Stimulated activated CD8-positive, alpha-beta memory T cell treated with anti-CD3 and anti-CD28 coated beads, Interleukin-12 subunit alpha, Interleukin-12 subunit beta, amount 100 ng/mL, for 1 hour (primary cell): ENCODE measurements around the gene RGS19.

Experiments used
- DNase-seq: peaks from one replicate; pipeline ENCODE4 v3.0.0-alpha.2; 2020; ENCODE audit warnings: low read depth

RGS19 gene

GRCh38 chr20:64035066-64035932, 44.0 kb downstream of the RGS19 start:
- DNase-seq = no peak

- DNase-seq = no peak
These were observed 45.3 kb downstream of the RGS19 start for GRCh38 chr20:64033981-64034493.

DNA sequence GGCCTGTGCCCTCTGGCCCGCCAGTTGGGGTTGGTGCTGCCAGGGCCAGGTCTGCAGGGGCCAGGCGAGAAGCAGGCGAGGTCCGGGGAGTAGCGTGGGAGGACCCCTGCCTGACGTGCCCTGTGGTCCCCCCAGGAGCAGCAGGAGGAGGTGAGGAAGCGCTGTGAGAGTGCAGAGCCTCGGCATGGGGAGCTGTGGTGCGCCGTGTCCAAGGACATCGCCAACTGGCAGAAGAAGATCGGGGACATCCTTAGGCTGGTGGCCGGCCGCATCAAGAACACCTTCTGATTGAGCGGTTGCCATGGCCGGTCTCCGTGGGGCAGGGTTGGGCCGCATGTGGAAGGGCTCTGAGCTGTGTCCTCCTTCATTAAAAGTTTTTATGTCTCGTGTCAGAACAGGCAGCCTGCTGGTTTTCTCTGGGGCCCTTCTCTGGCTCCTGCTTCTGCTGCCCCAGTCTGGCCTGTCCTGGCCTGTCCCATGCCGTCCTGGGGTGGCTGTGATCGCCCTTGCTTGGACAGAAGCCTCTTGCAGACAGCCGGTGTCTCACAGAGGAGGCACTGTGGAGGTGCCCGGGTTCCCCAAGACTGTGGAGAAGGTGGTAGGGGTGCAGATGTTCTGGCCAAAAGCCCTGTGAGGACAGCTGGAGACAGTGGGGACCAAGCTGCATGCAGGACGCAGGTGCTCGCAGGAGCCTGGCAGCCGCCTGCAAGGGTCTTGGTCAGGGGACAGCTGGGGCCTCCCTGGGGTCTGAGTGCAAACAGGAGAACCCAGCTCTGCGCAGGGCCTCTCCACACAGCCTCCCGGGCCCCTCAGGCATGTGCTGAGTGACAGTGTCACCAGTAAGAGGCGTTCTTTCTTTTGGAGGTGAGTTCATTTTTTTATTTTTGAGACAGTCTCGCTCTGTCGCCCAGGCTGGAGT, 46.4 kb downstream of the RGS19 start:
- DNase-seq = no peak

DNA sequence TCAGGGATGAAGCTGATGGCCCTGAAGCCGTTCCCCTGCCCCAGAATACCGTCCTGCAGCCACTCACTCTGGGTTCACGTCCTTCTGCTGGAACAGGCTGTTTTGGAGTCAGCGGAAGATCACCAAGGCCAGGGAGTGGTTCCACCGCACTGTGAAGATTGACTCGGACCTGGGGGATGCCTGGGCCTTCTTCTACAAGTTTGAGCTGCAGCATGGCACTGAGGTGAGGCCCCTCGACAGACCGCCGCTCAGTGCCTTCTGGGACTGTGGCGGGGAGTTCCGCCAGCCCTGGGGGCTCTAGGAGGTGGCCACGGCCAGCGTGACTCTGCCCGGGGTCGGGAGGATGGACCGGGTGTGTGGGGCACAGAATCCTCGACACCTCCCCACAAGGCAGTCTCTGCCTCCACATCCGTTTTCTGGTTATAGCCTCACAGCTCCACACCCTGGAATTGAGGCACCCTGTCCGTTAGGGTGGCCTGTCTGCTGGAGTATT, 47.5 kb downstream of the RGS19 start:
- DNase-seq = no peak

- no peak for DNase-seq
These were observed 48.8 kb downstream of the RGS19 start for GRCh38 chr20:64030371-64031134.

DNA sequence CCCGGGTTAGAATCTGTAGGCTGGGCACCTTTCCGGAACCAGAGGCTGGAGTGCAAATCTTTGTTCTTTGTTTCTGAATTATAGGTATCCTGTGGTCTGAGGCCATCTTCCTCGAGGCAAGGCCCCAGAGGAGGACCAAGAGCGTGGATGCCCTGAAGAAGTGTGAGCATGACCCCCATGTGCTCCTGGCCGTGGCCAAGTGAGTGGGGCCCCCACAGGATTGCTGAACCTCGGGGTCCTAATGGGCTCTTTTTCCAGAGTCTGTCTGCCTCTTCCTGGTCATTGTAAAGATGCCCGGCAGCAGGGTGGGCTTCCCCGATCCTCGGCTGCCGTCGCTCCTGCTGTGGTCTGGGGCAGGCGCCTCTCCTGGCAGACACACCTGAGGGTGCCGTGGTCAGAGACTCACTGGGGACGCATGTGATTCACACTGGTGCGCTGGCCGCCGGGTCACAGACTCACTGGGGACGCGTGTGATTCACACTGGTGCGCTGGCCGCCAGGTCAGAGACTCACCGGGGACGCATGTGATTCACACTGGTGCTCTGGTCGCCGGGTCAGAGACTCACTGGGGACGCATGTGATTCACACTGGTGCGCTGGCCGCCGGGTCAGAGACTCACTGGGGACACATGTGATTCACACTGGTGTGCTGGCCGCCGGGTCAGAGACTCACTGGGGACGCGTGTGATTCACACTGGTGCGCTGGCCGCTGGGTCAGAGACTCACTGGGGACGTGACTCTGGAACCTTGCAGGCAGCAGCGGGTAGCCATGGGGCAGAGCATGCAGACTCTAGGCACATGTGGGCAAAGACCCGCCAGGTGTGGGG, 49.8 kb downstream of the RGS19 start:
- DNase-seq = no peak

DNA sequence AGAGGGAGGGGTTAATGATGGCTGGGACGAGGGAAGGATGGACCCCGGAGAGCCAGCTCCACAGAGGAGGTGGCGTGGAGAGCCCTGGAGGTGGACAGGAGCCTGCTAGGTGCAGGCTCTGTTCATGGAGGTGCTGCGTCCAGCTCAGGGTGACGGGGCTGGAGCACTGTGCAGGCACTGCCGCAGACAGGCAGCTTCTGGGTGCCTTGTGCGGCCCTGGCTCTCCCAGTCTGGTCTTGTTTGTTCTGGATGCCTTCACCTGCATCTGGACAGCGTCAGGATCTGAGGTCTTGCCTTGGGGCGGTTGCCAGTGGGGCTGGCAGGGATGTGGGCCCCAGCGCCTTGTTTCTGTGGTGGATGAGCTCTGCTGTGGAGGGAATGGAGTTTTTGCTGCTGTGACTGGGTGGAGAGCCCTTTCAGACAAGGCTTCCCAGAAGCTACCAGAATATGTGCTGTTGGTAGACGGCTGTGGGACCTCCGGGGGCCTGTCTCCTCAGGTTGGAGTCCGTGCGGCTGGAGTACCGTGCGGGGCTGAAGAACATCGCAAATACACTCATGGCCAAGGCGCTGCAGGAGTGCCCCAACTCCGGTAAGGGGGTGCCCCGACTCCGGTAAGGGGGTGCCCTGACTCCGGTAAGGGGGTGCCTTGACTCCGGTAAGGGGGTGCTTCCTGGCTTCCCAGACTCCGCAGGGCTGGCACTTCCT, 51.2 kb downstream of the RGS19 start:
- DNase-seq = no peak

- no peak for DNase-seq
These were observed 53.4 kb downstream of the RGS19 start for GRCh38 chr20:64025826-64026412.

DNA sequence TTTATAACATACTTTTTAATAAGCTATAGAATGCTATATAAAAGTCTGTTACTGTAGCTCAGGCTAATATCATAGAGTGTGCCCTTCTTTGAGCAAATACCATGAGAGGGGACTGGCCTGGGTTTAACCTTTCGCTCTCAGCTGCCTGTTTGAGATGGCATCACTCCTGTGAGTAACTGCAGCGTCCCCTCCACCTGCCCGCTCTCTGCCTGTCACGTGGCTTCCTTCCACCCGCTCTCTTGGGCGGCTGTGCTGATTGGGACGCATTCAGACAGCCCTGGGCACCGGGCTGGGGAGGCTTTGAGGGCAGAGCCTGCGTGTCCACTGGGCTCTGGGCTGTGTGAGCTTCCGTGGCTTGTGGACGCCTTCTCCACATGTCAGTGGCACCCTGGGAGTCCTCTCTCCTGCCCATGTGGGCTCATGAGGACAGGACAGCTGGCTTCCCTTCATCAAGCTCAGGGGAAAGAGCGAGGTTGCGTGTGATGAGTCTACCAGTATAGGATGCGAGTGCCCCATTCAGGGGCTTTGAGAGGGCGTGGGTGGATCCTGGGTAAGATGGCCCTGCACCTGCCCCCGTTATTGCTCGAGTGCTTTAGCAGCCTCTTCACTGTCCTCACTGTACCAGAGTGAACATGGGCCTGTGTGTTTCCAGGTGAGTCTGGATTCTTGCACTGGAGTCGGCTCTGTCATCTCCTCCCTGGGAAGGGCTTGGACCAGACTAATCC, 54.1 kb downstream of the RGS19 start:
- no peak for DNase-seq

DNA sequence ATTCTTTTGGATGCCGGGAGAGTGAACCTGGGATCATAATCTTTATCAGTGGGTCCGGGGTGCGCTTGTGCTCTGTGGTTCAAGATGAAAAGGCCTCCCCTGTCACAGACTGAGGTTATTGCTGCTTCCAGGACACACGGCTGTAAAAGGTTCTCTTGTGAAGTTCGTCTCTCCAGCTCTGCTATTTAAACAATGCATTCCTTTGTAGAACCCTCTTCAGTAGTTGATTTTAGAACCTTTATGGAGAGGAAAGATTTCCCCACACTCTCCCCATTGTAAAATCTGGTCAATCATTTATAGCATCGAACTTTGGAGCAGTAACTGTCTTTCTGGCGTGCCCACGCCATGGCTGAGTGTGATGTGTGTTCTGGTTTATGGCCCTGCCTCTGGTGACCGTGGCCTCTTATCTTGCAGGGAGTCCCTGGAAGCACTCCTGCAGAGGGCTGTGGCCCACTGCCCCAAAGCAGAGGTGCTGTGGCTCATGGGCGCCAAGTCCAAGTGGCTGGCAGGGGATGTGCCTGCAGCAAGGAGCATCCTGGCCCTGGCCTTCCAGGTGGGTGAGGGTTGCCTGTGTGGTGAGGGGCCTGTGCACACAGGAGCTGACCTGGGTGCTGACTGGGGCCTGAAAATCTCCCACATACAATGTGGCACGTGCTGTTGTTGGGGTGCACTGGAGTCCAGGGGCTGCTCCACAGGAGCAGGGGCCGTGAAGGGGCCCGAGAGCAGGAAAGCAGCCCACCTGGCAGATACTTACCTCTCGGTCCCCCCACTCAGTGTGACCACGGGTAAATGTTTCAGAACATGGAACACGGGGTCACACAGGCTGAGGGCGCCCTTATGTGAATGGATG, 55.0 kb downstream of the RGS19 start:
- no peak for DNase-seq

DNA sequence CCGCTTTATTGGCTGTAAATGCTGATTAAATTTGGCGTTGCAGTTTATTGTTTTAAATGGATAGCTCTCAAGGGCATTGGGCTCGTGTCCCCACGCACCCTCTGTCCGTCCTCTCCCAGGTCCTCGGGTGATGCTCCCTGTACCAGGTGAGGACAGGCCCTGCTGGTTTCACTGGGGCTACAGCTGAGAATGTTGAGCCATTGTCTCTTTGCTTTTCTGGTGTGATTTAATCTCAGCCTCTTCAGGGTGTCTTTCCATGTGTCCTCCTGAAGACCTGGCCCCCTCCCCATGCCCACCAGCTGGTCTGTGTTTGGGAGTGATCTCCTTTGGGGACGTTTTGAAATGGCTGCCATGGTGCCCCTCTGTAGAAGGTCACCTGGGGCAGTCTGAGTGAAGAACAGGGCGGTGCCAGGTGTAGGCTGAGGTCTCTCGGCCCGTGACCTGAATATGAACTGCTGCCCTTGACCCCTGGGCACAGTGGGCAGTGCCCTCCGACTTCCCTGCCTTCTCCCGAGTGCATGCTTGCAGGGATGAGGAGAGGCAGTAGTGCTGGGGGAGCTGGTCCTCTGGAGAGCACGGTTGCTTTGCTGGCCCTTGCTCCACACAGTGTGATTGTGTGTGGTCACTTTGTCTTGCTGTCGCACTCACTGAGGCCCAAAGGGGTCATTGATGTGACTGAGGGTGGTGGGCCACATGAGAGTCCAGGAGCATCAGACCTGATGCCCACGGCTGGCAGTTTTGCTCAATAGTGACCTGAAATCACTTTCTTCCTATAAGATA, 55.8 kb downstream of the RGS19 start:
- no peak for DNase-seq
